Caco-2 (cell line): Measurements from ENCODE around the gene NCF2. TPM values are rescaled to one million over a fixed set of nuclear protein-coding genes. Genes with fewer than 3 reads are reported as not detected.

Experiments
- BruUV-seq: library from RNA; stranded (reverse); fragments of 400-500 nt; replicated peaks from 2 replicates; lab custom pipeline; 2021; lab: Mats Ljungman, UMichigan
- CTCF ChIA-PET: fragments of 300-600 bp; sonication (Branson Sonifier 250); formaldehyde crosslinking; loops from one replicate; lab custom pipeline; 2022; ENCODE audit warnings: antibody characterized with exemption; lab: Charles Lee
- POLR2A ChIA-PET: fragments of 300-600 bp; sonication (Branson Sonifier 250); formaldehyde crosslinking; loops from one replicate; lab custom pipeline; 2022; ENCODE audit warnings: antibody characterized with exemption; lab: Charles Lee
- DNase-seq, 2 experiments: peaks; one replicate each; pipeline versions ENCODE4 v3.0.0 to v3.0.0-alpha.2; 2020 to 2022
- H3K27me3 ChIP-seq: replicated peaks from 2 replicates; pipeline ENCODE4 v1.6.0; 2011; ENCODE audit warnings: low read length; ENCODE audit not compliant: control insufficient read depth, insufficient read depth
- H3K36me3 ChIP-seq: 2 replicates; pipeline ENCODE4 v1.5.1; 2011; ENCODE audit warnings: low read length; ENCODE audit not compliant: control insufficient read depth, insufficient read depth
- H3K4me1 ChIP-seq: fragments of 250-450 bp; sonication (Bioruptor Pico); 2 replicates; pipeline ENCODE4 v1.5.1; 2020; ENCODE audit warnings: mild to moderate bottlenecking
- H3K4me3 ChIP-seq: 2 replicates; pipeline ENCODE4 v1.5.1; 2011; ENCODE audit warnings: low read depth, mild to moderate bottlenecking, control low read depth, low read length
- H3K9me3 ChIP-seq: fragments of 250-450 bp; sonication (Bioruptor Pico); 2 replicates; pipeline ENCODE4 v1.5.1; 2020; ENCODE audit warnings: mild to moderate bottlenecking, moderate library complexity
- H3K27ac Mint-ChIP-seq: one replicate; pipeline ENCODE4 v1.8.0; 2022; ENCODE audit warnings: mixed read lengths; ENCODE audit not compliant: unreplicated experiment
- H3K27me3 Mint-ChIP-seq: one replicate; pipeline ENCODE4 v1.8.0; 2022; ENCODE audit warnings: mixed read lengths; ENCODE audit not compliant: insufficient read depth, unreplicated experiment
- H3K36me3 Mint-ChIP-seq: one replicate; pipeline ENCODE4 v1.8.0; 2022; ENCODE audit warnings: mild to moderate bottlenecking, mixed read lengths; ENCODE audit not compliant: insufficient read depth, unreplicated experiment
- H3K4me1 Mint-ChIP-seq: one replicate; pipeline ENCODE4 v1.8.0; 2022; ENCODE audit warnings: low read depth, mixed read lengths; ENCODE audit not compliant: unreplicated experiment
- H3K4me3 Mint-ChIP-seq: one replicate; pipeline ENCODE4 v1.8.0; 2022; ENCODE audit warnings: mild to moderate bottlenecking, moderate library complexity, mixed read lengths; ENCODE audit not compliant: unreplicated experiment
- H3K9me3 Mint-ChIP-seq: one replicate; pipeline ENCODE4 v1.8.0; 2022; ENCODE audit warnings: mixed read lengths; ENCODE audit not compliant: unreplicated experiment
- CTCF ChIP-seq, 2 experiments: fragments of 200-600 bp in 1 of 2; IDR thresholded peaks; 1 replicate in 1 of 2; 2 replicates in 1 of 2; pipeline versions ENCODE4 v1.5.1 to v1.8.0; 2011 to 2022; ENCODE audit warnings: antibody characterized with exemption in 1 of 2, control low read depth in 1 of 2, inconsistent platforms in 1 of 2, low read depth in 1 of 2, low read length in 1 of 2, mild to moderate bottlenecking in 1 of 2, moderate library complexity in 1 of 2; ENCODE audit not compliant: insufficient read depth in 1 of 2, severe bottlenecking in 1 of 2, unreplicated experiment in 1 of 2
- intact Hi-C: fragments of 100-400 bp; cut with micrococcal nuclease; formaldehyde crosslinking; loops from one replicate; pipeline ENCODE4 v1.10.0; 2022; ENCODE audit not compliant: unreplicated experiment
- total RNA-seq: library from RNA; stranded (reverse); gene quantifications from 2 replicates; pipeline ENCODE4 v1.2.3, GENCODE V29; 2022

NCF2 gene
- total RNA-seq, 1 experiment from 2014 or later = not detected

- Histone ChIP-seq H3K4me3 (no peak overlapping the region), H3K36me3 (no peaks in the 10 kb centered on the region), H3K27me3 (no peaks in the 10 kb centered on the region), H3K4me1 (peaks cover 11% of the 10 kb centered on the region), H3K9me3 (no peaks in the 10 kb centered on the region)
- intact Hi-C loops = no loop called here
- no peak for DNase-seq
- peaks cover 8% of the 10 kb centered on the region for H3K4me1 Mint-ChIP-seq
- ChIA-PET CTCF (interaction anchor here (0.6 to 1.5 kb wide), 2 partner anchors 10 to 541 kb away, joined by 4 to 6 read pairs; no protein-coding TSS in a partner anchor), POLR2A (interaction anchor here (0.5 to 0.7 kb wide), 2 partner anchors 13 to 402 kb away, joined by 4 read pairs; no protein-coding TSS in a partner anchor)
- H3K27ac Mint-ChIP-seq = no peak overlapping the region
- no peak overlapping the region for H3K4me3 Mint-ChIP-seq
- no peaks in the 10 kb centered on the region for H3K27me3 Mint-ChIP-seq
- peaks cover 17% of the 10 kb centered on the region for H3K36me3 Mint-ChIP-seq
- H3K9me3 Mint-ChIP-seq = no peaks in the 10 kb centered on the region
- no TSS peak for BruUV-seq
- no peak for TF ChIP-seq CTCF (IDR thresholded peaks at IDR 0.05; ENCODE audit: insufficient read depth in 1 of 2, low read depth in 1 of 2, low read length in 1 of 2, severe bottlenecking in 1 of 2, unreplicated experiment in 1 of 2)
Measured at GRCh38 chr1:183568176-183569021, 21.9 kb downstream of the NCF2 start.

- Mint-ChIP-seq H3K4me3 (peak overlapping the region; percentile 55), H3K36me3 (peaks cover 16% of the 10 kb centered on the region), H3K4me1 (peaks cover 8% of the 10 kb centered on the region), H3K9me3 (no peaks in the 10 kb centered on the region), H3K27ac (peak overlapping the region; percentile 15), H3K27me3 (no peaks in the 10 kb centered on the region)
- intact Hi-C loops = no loop called here
- no peaks in the 10 kb centered on the region for H3K27me3 ChIP-seq
- ChIA-PET CTCF (no interaction called here), POLR2A (no interaction called here)
- no TSS peak for BruUV-seq
- H3K4me1 ChIP-seq = peaks cover 11% of the 10 kb centered on the region
- no peaks in the 10 kb centered on the region for H3K9me3 ChIP-seq
- H3K4me3 ChIP-seq = no peak overlapping the region
- no peak for TF ChIP-seq CTCF (IDR thresholded peaks at IDR 0.05; ENCODE audit: insufficient read depth in 1 of 2, low read depth in 1 of 2, low read length in 1 of 2, severe bottlenecking in 1 of 2, unreplicated experiment in 1 of 2)
- DNase-seq = no peak
- no peaks in the 10 kb centered on the region for H3K36me3 ChIP-seq
Measured at GRCh38 chr1:183567584-183567983, 22.7 kb downstream of the NCF2 start.

GRCh38 chr1:183566026-183566425 is 24.2 kb downstream of the NCF2 start:
- H3K4me1 ChIP-seq = peaks cover 11% of the 10 kb centered on the region
- H3K27me3 ChIP-seq = no peaks in the 10 kb centered on the region
- H3K9me3 ChIP-seq = no peaks in the 10 kb centered on the region
- Mint-ChIP-seq H3K27me3 (no peaks in the 10 kb centered on the region), H3K9me3 (no peaks in the 10 kb centered on the region), H3K36me3 (peaks cover 21% of the 10 kb centered on the region), H3K27ac (no peak overlapping the region), H3K4me3 (no peak overlapping the region), H3K4me1 (peaks cover 8% of the 10 kb centered on the region)
- no peak for TF ChIP-seq CTCF (IDR thresholded peaks at IDR 0.05; ENCODE audit: insufficient read depth in 1 of 2, low read depth in 1 of 2, low read length in 1 of 2, severe bottlenecking in 1 of 2, unreplicated experiment in 1 of 2)
- CTCF ChIA-PET = no interaction called here
- no peaks in the 10 kb centered on the region for H3K36me3 ChIP-seq
- DNase-seq = no peak
- intact Hi-C loops = no loop called here
- H3K4me3 ChIP-seq = no peak overlapping the region
- no TSS peak for BruUV-seq
- POLR2A ChIA-PET = no interaction called here
